H1 (cell line): ENCODE results near the gene CENPC. TPM values are rescaled to one million over a fixed set of nuclear protein-coding genes. Genes with fewer than 3 reads are reported as not detected.

Experiments used
- CTCF ChIA-PET: fragments of 300-600 bp; sonication (Branson Sonifier 250); formaldehyde crosslinking; loops from one replicate; lab custom pipeline; 2021; ENCODE audit not compliant: partially characterized antibody; lab: Charles Lee
- POLR2A ChIA-PET: fragments of 300-600 bp; sonication (Branson Sonifier 250); formaldehyde crosslinking; loops from one replicate; lab custom pipeline; 2021; ENCODE audit warnings: inconsistent platforms; ENCODE audit not compliant: partially characterized antibody; lab: Charles Lee
- DNase-seq, 2 experiments: peaks; one replicate each; pipeline versions ENCODE4 v3.0.0 to v3.0.0-alpha.2; 2010 to 2022; ENCODE audit warnings: low spot score in 2 of 2, low read depth in 1 of 2, mixed read lengths in 1 of 2
- FAIRE-seq: peaks from 2 replicates; lab custom pipeline; 2011; peaks lifted over from hg19 to GRCh38; lab: Jason Lieb, UNC
- H2AFZ ChIP-seq: 2 replicates; pipeline ENCODE4 v1.8.1; 2012; ENCODE audit warnings: low read length, inconsistent platforms
- H2AK5ac ChIP-seq: 2 replicates; pipeline ENCODE4 v1.6.1; 2013; ENCODE audit warnings: low read depth, low read length
- H2BK120ac ChIP-seq: replicated peaks from 2 replicates; pipeline ENCODE3; 2013; ENCODE audit warnings: low read depth, low read length, inconsistent platforms
- H2BK12ac ChIP-seq: 2 replicates; pipeline ENCODE4 v1.6.1; 2013; ENCODE audit warnings: low read depth, low read length
- H2BK15ac ChIP-seq: 2 replicates; pipeline ENCODE4 v1.6.1; 2013; ENCODE audit warnings: low read length
- H2BK20ac ChIP-seq: 2 replicates; pipeline ENCODE4 v1.6.1; 2013; ENCODE audit warnings: low read length
- H2BK5ac ChIP-seq: 2 replicates; pipeline ENCODE4 v1.6.1; 2013; ENCODE audit warnings: low read depth, low read length
- H3K14ac ChIP-seq: 2 replicates; pipeline ENCODE4 v1.6.1; 2013; ENCODE audit warnings: inconsistent platforms; ENCODE audit not compliant: insufficient read length
- H3K18ac ChIP-seq: 2 replicates; pipeline ENCODE4 v1.6.1; 2013; ENCODE audit warnings: low read length; ENCODE audit errors: extremely low read depth
- H3K23ac ChIP-seq: 2 replicates; pipeline ENCODE4 v1.6.1; 2013; ENCODE audit warnings: inconsistent platforms; ENCODE audit not compliant: insufficient read length
- H3K23me2 ChIP-seq: 2 replicates; pipeline ENCODE4 v1.6.1; 2013; ENCODE audit warnings: low read depth, low read length
- H3K27ac ChIP-seq: 2 replicates; pipeline ENCODE4 v1.6.1; 2011; ENCODE audit warnings: low read depth, low read length, inconsistent platforms
- H3K27me3 ChIP-seq, 4 experiments: replicated peaks in 1 of 4; 1 replicate in 1 of 4; 2 replicates in 3 of 4; pipeline versions ENCODE4 v1.6.1 to v1.8.1; 2011 to 2013; ENCODE audit warnings: low read length in 3 of 4, mild to moderate bottlenecking in 3 of 4, inconsistent platforms in 2 of 4, mixed read lengths in 2 of 4, moderate library complexity in 1 of 4; ENCODE audit not compliant: control insufficient read depth in 3 of 4, insufficient read depth in 3 of 4; ENCODE audit errors: extremely low read depth in 1 of 4
- H3K36me3 ChIP-seq, 4 experiments: 2 replicates each; pipeline versions ENCODE4 v1.6.1 to v1.8.1; 2011 to 2013; ENCODE audit warnings: mild to moderate bottlenecking in 4 of 4, low read length in 3 of 4, moderate library complexity in 2 of 4, control low read depth in 1 of 4, inconsistent platforms in 1 of 4; ENCODE audit not compliant: insufficient read depth in 4 of 4, control insufficient read depth in 2 of 4
- H3K4ac ChIP-seq: replicated peaks from 2 replicates; pipeline ENCODE3; 2013; ENCODE audit warnings: low read length, low read depth, mixed read lengths, inconsistent platforms; ENCODE audit not compliant: insufficient read length
- H3K4me1 ChIP-seq, 4 experiments: replicated peaks in 1 of 4; 1 replicate in 1 of 4; 2 replicates in 3 of 4; pipeline versions ENCODE4 v1.6.1 to v1.8.1; 2011 to 2013; ENCODE audit warnings: low read length in 3 of 4, inconsistent platforms in 2 of 4, mixed read lengths in 1 of 4; ENCODE audit not compliant: insufficient read depth in 4 of 4, control insufficient read depth in 3 of 4
- H3K4me2 ChIP-seq, 2 experiments: 2 replicates each; pipeline versions ENCODE4 v1.6.1 to v1.8.1; 2011 to 2013; ENCODE audit warnings: low read depth in 2 of 2, low read length in 2 of 2, control low read depth in 1 of 2, inconsistent platforms in 1 of 2, mild to moderate bottlenecking in 1 of 2; ENCODE audit not compliant: insufficient read depth in 1 of 2
- H3K4me3 ChIP-seq, 4 experiments: fragments of 200-600, 300-600 bp in 1 of 4; sonication (generic), shearing (Covaris generic), sonication (Bioruptor Twin) in 1 of 4; 2 replicates each; pipeline versions ENCODE4 v1.5.1 to v1.8.1; 2011 to 2016; ENCODE audit warnings: low read length in 4 of 4, low read depth in 3 of 4, control low read depth in 2 of 4, inconsistent platforms in 2 of 4, mild to moderate bottlenecking in 2 of 4, mixed read lengths in 1 of 4, moderate library complexity in 1 of 4; ENCODE audit not compliant: insufficient read depth in 2 of 4; ENCODE audit errors: extremely low read depth in 1 of 4
- H3K56ac ChIP-seq: replicated peaks from 2 replicates; pipeline ENCODE3; 2013; ENCODE audit warnings: low read depth, mild to moderate bottlenecking, mixed read lengths, low read length, inconsistent platforms; ENCODE audit not compliant: insufficient read length
- H3K79me1 ChIP-seq: 2 replicates; pipeline ENCODE4 v1.6.1; 2013; ENCODE audit warnings: low read depth, low read length, control low read depth
- H3K79me2 ChIP-seq, 2 experiments: 2 replicates each; pipeline versions ENCODE4 v1.6.1 to v1.8.1; 2012 to 2013; ENCODE audit warnings: low read length in 2 of 2, mild to moderate bottlenecking in 2 of 2, inconsistent platforms in 1 of 2; ENCODE audit not compliant: insufficient read depth in 2 of 2, control insufficient read depth in 1 of 2
- H3K9ac ChIP-seq, 4 experiments: replicated peaks in 1 of 4; 1 replicate in 1 of 4; 2 replicates in 3 of 4; pipeline versions ENCODE4 v1.6.1 to v1.8.1; 2011 to 2013; ENCODE audit warnings: low read depth in 3 of 4, low read length in 3 of 4, control low read depth in 2 of 4, mild to moderate bottlenecking in 2 of 4, moderate library complexity in 2 of 4, inconsistent platforms in 1 of 4; ENCODE audit errors: extremely low read depth in 1 of 4
- H3K9me3 ChIP-seq, 2 experiments: 2 replicates each; pipeline versions ENCODE4 v1.6.1 to v1.8.1; 2012 to 2013; ENCODE audit warnings: mild to moderate bottlenecking in 2 of 2, moderate library complexity in 2 of 2, control low read depth in 1 of 2, inconsistent platforms in 1 of 2, low read depth in 1 of 2, low read length in 1 of 2, mixed read lengths in 1 of 2; ENCODE audit not compliant: insufficient read depth in 2 of 2
- H4K20me1 ChIP-seq, 2 experiments: replicated peaks in 1 of 2; 2 replicates each; pipeline versions ENCODE3 to v1.8.1; 2011 to 2013; ENCODE audit warnings: inconsistent platforms in 2 of 2, low read length in 2 of 2, mild to moderate bottlenecking in 1 of 2; ENCODE audit not compliant: insufficient read depth in 2 of 2, control insufficient read depth in 1 of 2
- H4K5ac ChIP-seq: 2 replicates; pipeline ENCODE4 v1.6.1; 2013; ENCODE audit warnings: low read length, low read depth, mixed read lengths, inconsistent platforms; ENCODE audit not compliant: insufficient read length
- H4K8ac ChIP-seq: 2 replicates; pipeline ENCODE4 v1.8.0; 2013; ENCODE audit warnings: mild to moderate bottlenecking, moderate library complexity, low read length, inconsistent platforms; ENCODE audit not compliant: insufficient read depth; ENCODE audit errors: extremely low read depth
- H4K91ac ChIP-seq: replicated peaks from 2 replicates; pipeline ENCODE3; 2013; ENCODE audit warnings: low read length, mixed read lengths, inconsistent platforms; ENCODE audit not compliant: insufficient read length
- BCL11A ChIP-seq, 2 experiments: IDR thresholded peaks; one replicate each; pipeline ENCODE4 v1.6.1; 2011; ENCODE audit warnings: low read depth in 2 of 2, low read length in 2 of 2, mild to moderate bottlenecking in 2 of 2
- BRCA1 ChIP-seq: IDR thresholded peaks from 2 replicates; pipeline ENCODE4 v1.6.1; 2012; ENCODE audit warnings: low read depth, low read length, improper control_type of control experiment
- CHD1 ChIP-seq: IDR thresholded peaks from 2 replicates; pipeline ENCODE4 v1.6.1; 2012; ENCODE audit warnings: low read depth, low read length, improper control_type of control experiment
- JUN ChIP-seq: IDR thresholded peaks from 2 replicates; pipeline ENCODE4 v1.6.1; 2011; ENCODE audit warnings: low read depth, mild to moderate bottlenecking, improper control_type of control experiment, low read length
- KDM1A ChIP-seq: fragments of 200-600, 300-600 bp; sonication (generic); IDR thresholded peaks from 2 replicates; pipeline ENCODE4 v1.7.1; 2016; ENCODE audit warnings: mild to moderate bottlenecking, low read length, borderline replicate concordance
- KDM4A ChIP-seq: IDR thresholded peaks from one replicate; pipeline ENCODE4 v1.7.1; 2012; ENCODE audit warnings: low read depth, mild to moderate bottlenecking, moderate library complexity, low read length, inconsistent platforms; ENCODE audit not compliant: severe bottlenecking
- KDM5A ChIP-seq: fragments of 200-600 bp; IDR thresholded peaks from 2 replicates; pipeline ENCODE4 v1.7.1; 2012; ENCODE audit warnings: mild to moderate bottlenecking, low read length, inconsistent platforms, mixed read lengths
- NANOG ChIP-seq: IDR thresholded peaks from 2 replicates; pipeline ENCODE4 v1.6.1; 2011; ENCODE audit warnings: low read length, low read depth, mild to moderate bottlenecking, inconsistent platforms; ENCODE audit not compliant: insufficient read depth, poor library complexity, severe bottlenecking
- POLR2AphosphoS5 ChIP-seq: IDR thresholded peaks from 2 replicates; pipeline ENCODE4 v1.6.1; 2011; ENCODE audit warnings: low read depth, low read length
- SIX5 ChIP-seq: IDR thresholded peaks from 2 replicates; pipeline ENCODE4 v1.6.1; 2011; ENCODE audit warnings: mild to moderate bottlenecking, low read depth, low read length
- SRF ChIP-seq: IDR thresholded peaks from 2 replicates; pipeline ENCODE4 v1.6.1; 2011; ENCODE audit warnings: mild to moderate bottlenecking, low read depth, low read length, moderate library complexity
- TBP ChIP-seq: IDR thresholded peaks from 2 replicates; pipeline ENCODE4 v1.6.1; 2011; ENCODE audit warnings: low read depth, low read length, improper control_type of control experiment
- YY1 ChIP-seq: IDR thresholded peaks from 2 replicates; pipeline ENCODE4 v1.6.1; 2011; ENCODE audit warnings: low read depth, mild to moderate bottlenecking, low read length
- ZNF274 ChIP-seq: IDR thresholded peaks from 2 replicates; pipeline ENCODE4 v1.7.0; 2012; ENCODE audit warnings: low read length, borderline replicate concordance; ENCODE audit errors: extremely low read depth
- WGBS, 2 experiments: shearing (Covaris generic) in 1 of 2; methylation state at CpG; one replicate each; pipeline versions ENCODE4 v1.1.6 to v1.1.7; 2013 to 2015; ENCODE audit warnings: low lambda C conversion rate in 2 of 2, mixed read lengths in 2 of 2, inconsistent platforms in 1 of 2, low coverage in 1 of 2, missing lambda C conversion rate in 1 of 2; ENCODE audit not compliant: insufficient replicate concordance in 2 of 2, insufficient coverage in 1 of 2, insufficient read length in 1 of 2; ENCODE audit errors: extremely low coverage in 1 of 2, missing lambda C conversion rate in 1 of 2; 5-methylcytosine and 5-hydroxymethylcytosine counted together
- polyA plus RNA-seq, 7 experiments: library from polyadenylated mRNA; depleted of rRNA in 3 of 7; stranded (reverse) in 5 of 7; unstranded in 2 of 7; fragments of >200 nt in 5 of 7; fragments of 200-250 nt in 2 of 7; gene quantifications; 1 replicate in 5 of 7; 2 replicates in 1 of 7; 4 replicates in 1 of 7; pipeline versions ENCODE4 v1.2.1 to v1.2.3, GENCODE V29; 2011 to 2013; ENCODE audit warnings: missing spikeins in 2 of 7, mixed read lengths in 2 of 7
- total RNA-seq: library from RNA; stranded (reverse); fragmentation: NEBNext Ultra II Directional; extraction: Animal tissue kit (Norgen Biotek cat#: 25700); gene quantifications from 2 replicates; pipeline ENCODE4 v1.2.1, GENCODE V29; 2021

CENPC gene
- total and polyA plus RNA-seq, 2 of the 8 experiments (the other 6 are each of a cell fraction or from before 2014, with no cell fraction given), result 2.8 to 15.7 TPM

GRCh38 chr4:67558493-67558892 is 13.2 kb upstream of the CENPC start, which contains the start of gene STAP1:
STAP1 (plus strand) TSS chr4:67558727; CDS start chr4:67558810, 83 bp downstream.
- POLR2A ChIA-PET, result interaction anchor here (0.5 kb wide), 1 partner anchor 24 kb away, joined by 3 read pairs; no protein-coding TSS in a partner anchor
- no peaks in the 10 kb centered on the region for H3K4me1 ChIP-seq
- no peak within 1 kb of the TSS for H4K5ac ChIP-seq
- H4K91ac ChIP-seq, result no peak within 1 kb of the TSS
- no peak within 1 kb of the TSS for H3K4ac ChIP-seq
- no peak within 1 kb of the TSS for H4K8ac ChIP-seq
- H3K23ac ChIP-seq, result no peak within 1 kb of the TSS
- no peaks in the 10 kb centered on the region for H3K9me3 ChIP-seq
- no peak within 1 kb of the TSS for H2BK12ac ChIP-seq
- no peak within 1 kb of the TSS for H3K18ac ChIP-seq
- no peak for FAIRE-seq
- H4K20me1 ChIP-seq, result no peaks in the 10 kb centered on the region
- H2AFZ ChIP-seq, result no peak within 1 kb of the TSS
- H3K14ac ChIP-seq, result no peak within 1 kb of the TSS
- no peak within 1 kb of the TSS for H2BK5ac ChIP-seq
- no peak within 1 kb of the TSS for H2AK5ac ChIP-seq
- TF ChIP-seq JUN (no peak), YY1 (no peak), ZNF274 (no peak), KDM5A (no peak), KDM1A (no peak), CHD1 (no peak), BCL11A (IDR thresholded peaks at IDR 0.05; ENCODE audit: low read depth in 2 of 2, low read length in 2 of 2) (no peak), SIX5 (no peak), TBP (no peak), POLR2AphosphoS5 (no peak), SRF (no peak), NANOG (no peak), BRCA1 (no peak), KDM4A (no peak)
- TF ChIP-seq, all 59 proteins: peak for 0
- Histone ChIP-seq H3K23me2 (no peaks in the 10 kb centered on the region), H3K79me1 (no peaks in the 10 kb centered on the region), H3K36me3 (no peaks in the 10 kb centered on the region), H3K4me3 (no peak within 1 kb of the TSS), H3K27me3 (no peaks in the 10 kb centered on the region), H2BK20ac (no peak within 1 kb of the TSS), H2BK15ac (no peak within 1 kb of the TSS), H3K79me2 (no peaks in the 10 kb centered on the region), H3K9ac (no peak within 1 kb of the TSS), H2BK120ac (no peak within 1 kb of the TSS), H3K56ac (peak within 1 kb of the TSS; percentile 30), H3K4me2 (no peak within 1 kb of the TSS), H3K27ac (no peak within 1 kb of the TSS)
- 87% methylated on average over 4 of the region's 4 CpGs; no CpG with 5 or more reads in 1 of the 2 experiments for WGBS, 2 experiments
- CTCF ChIA-PET, result no interaction called here
- DNase-seq, result no peak
